NOMO-1 treated with DMSO at 0.1 percent for 48 hours (cell line): ENCODE measurements around the gene TACR2.
A peak's percentile ranks its signal among the peaks of the same experiment; 100 is the strongest.
"Not testable (repeated sequence)": the region's sequence is repeated elsewhere in the genome, so short reads cannot be mapped to it uniquely, and the experiment has no call there.

Experiments
- DNase-seq: peaks from one replicate; lab custom pipeline; 2025; ENCODE audit not compliant: unreplicated experiment; lab: John Stamatoyannopoulos, UW

The TACR2 gene

GRCh38 chr10:69451209-69451783 lies 34.6 kb upstream of the TACR2 start, which contains the start of gene TSPAN15:
TSPAN15 (plus strand) TSS chr10:69451465; CDS start chr10:69451595, 130 bp downstream.
- peak; percentile 62 for DNase-seq

GRCh38 chr10:69450395-69450794 lies 33.7 kb upstream of the TACR2 start:
- DNase-seq = not testable (repeated sequence)

GRCh38 chr10:69449841-69450240 lies 33.1 kb upstream of the TACR2 start:
- peak; percentile 20 for DNase-seq

- no peak for DNase-seq
Observed at GRCh38 chr10:69446650-69447151, 30.0 kb upstream of the TACR2 start.

- no peak for DNase-seq
Observed at GRCh38 chr10:69446229-69446628, 29.5 kb upstream of the TACR2 start.

- no peak for DNase-seq
Observed at GRCh38 chr10:69445041-69445440, 28.3 kb upstream of the TACR2 start.

- DNase-seq = no peak
Observed at GRCh38 chr10:69443354-69443753, 26.6 kb upstream of the TACR2 start.

- DNase-seq = peak; percentile 74
Observed at GRCh38 chr10:69439813-69440506, 23.2 kb upstream of the TACR2 start.

GRCh38 chr10:69439350-69439739 lies 22.6 kb upstream of the TACR2 start:
- DNase-seq = no peak

GRCh38 chr10:69438536-69439349 lies 22.0 kb upstream of the TACR2 start:
- peak; percentile 19 for DNase-seq

- DNase-seq = no peak
Observed at GRCh38 chr10:69437321-69438259, 20.9 kb upstream of the TACR2 start.

GRCh38 chr10:69435966-69436520 lies 19.3 kb upstream of the TACR2 start:
- no peak for DNase-seq

- DNase-seq = no peak
Observed at GRCh38 chr10:69434926-69435325, 18.2 kb upstream of the TACR2 start.

- no peak for DNase-seq
Observed at GRCh38 chr10:69434169-69434568, 17.5 kb upstream of the TACR2 start.

- no peak for DNase-seq
Observed at GRCh38 chr10:69428165-69428564, 11.4 kb upstream of the TACR2 start.

- no peak for DNase-seq
Observed at GRCh38 chr10:69426376-69426727, 9.6 kb upstream of the TACR2 start.

- DNase-seq = no peak
Observed at GRCh38 chr10:69425511-69426298, 9.0 kb upstream of the TACR2 start.

- no peak for DNase-seq
Observed at GRCh38 chr10:69425041-69425440, 8.3 kb upstream of the TACR2 start.

- no peak for DNase-seq
Observed at GRCh38 chr10:69422676-69423075, 6.0 kb upstream of the TACR2 start.
